ENCODE measurements around the gene CACNA1C.
A peak's percentile ranks its signal among the peaks of the same experiment; 100 is the strongest.
"Not testable (repeated sequence)": the region's sequence is repeated elsewhere in the genome, so short reads cannot be mapped to it uniquely, and the experiment has no call there.

The CACNA1C gene

DNA sequence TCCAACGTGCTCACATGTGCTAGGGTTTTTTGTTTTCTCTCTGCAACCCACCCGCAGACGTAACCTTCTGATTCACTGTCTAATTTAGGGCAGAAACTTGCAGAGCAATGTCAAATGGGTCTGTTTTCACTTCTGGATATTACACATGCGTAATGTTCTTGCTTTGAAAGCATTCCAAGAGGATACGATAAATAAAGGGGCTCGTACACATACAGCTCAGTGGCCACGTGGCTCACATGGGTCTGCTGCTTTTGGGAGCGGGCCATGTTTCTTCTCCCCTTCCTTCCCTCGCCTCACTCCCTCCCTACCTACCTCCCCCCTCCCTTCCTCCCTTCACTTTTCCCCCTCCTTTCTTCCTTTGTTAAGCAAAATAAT, 23.4 kb downstream of the CACNA1C start:
- no peak for DNase-seq (ENCODE audit: low spot score)

DNA sequence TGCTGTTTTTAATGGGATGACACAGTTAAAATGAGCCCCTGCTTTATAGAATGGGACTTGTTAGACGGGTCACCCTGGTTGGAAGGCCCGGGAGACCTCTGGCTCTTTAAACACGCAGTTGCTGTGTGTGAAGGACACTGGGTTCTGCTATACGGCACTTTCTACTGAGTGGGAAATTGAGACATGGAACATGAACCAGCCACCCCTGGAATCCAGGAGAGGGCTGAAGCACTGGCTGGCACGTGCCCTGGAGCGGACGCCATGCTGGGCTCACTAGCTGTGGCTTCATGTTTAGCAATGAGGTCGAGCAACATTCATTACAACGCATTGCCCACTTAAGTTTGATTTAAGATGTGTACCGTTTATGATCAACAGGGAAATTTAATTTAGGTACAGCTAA, 23.9 kb downstream of the CACNA1C start:
- DNase-seq (ENCODE audit: low spot score): no peak

DNA sequence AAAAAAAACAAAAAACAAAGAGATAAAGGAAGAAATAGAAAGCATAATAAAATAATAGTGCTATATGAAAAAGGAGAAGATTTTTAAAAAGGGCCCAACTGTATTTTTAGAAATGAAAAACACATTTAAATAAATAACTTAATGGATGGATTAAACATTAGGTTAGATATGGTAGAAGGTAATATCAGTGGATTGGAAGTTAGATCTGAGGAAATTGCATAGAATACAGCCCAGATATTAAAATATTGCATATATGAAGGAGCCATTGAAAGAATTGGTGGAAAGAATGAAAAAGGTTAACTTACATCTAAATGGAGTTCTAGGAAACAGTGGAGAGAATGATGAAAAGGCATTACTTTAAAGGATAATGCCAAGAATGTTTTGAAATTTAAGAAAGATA, 27.8 kb downstream of the CACNA1C start:
- no peak for DNase-seq (ENCODE audit: low spot score)

DNA sequence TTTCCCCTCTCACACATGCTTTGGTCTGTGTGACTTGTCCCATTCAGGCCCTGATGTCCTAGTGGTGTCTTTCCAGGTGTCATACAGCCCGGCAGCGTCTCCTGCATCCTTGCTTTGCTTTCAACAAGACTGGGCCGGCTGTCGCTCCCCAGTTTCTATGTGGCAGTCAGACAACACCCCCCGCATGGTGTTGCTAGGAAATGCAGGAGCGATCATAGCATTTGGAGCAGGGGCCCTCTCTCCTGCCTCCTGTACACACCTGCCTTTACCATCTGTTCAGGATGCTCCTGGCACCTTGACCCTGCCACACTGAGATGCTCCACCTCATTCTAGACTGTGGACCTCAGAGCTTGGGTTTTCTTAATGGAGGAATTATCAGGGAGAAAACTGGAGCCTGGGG, 29.5 kb downstream of the CACNA1C start:
- no peak for DNase-seq (ENCODE audit: low spot score)

DNA sequence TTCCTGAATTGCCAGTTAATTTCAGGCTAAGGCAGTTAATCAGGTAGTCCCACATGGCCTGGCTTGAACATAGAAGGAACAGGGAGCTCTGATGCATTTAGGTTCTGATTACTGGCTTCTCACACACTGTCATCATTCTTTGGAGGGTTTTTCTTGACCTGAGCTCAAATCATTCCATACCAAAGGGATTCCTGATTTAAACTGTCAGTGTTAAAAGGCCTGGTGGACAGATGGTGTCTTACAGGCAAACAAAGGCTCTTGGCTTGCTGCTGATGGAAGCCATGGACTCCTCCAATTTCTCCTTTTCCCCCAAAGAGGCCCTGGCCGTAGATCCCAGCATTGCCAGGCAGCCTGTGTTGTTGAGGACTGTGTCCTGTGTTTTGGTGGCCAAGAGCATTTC, 30.2 kb downstream of the CACNA1C start:
- DNase-seq (ENCODE audit: low spot score): no peak

DNA sequence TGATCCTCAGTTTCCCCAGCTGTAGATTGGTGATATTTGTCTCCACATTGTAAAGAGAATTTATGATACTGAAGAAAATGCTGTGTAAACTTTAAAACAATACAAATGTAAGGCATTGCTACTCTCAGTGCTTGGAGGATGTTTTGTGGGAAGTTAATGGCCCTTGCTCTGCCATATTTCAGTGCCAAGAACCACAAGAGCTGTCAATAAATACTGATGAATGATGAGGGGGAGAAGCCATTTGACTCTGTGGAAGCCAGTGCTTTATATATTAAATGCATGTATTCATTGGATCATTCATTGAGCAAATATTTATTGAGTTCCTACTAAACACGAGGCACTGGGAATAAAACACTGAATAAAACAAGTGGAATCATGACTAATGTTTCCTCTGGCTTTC, 30.8 kb downstream of the CACNA1C start:
- DNase-seq (ENCODE audit: low spot score): no peak

DNA sequence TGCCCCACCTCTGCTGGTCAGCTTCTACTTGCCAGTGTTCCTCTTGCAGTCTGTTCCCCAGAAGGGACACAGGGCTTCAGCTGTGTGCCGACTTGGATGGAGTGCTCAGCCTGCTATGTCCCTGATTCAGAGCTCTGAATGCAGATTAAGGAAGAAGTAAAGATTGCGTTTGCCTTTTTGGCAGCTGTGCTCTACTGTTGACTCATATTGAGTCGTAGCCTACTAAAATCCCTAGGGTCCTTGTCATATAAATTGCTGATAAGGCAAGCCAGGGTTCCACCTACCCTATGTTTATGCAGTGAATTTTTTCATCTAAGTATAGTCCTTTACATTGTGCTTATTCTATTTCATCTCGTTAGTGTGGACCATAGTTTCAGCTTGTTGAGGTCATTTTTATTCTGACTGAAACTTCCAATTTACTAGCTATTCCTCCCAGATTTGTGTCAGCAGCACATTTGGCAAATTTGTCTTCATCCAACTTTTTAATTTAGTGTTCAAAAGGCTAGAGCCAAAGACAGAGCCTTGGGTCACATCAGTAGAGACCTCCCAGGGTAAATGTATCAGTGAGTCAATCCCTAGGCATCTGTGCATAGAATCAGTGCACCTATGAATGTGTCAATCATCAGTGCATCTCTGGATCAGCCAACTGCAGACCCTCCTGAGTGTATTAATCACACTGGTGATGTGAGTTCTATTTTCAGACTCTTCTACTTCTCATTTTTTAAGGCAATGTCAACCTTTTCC, 31.9 kb downstream of the CACNA1C start:
- DNase-seq (ENCODE audit: low spot score): no peak

DNA sequence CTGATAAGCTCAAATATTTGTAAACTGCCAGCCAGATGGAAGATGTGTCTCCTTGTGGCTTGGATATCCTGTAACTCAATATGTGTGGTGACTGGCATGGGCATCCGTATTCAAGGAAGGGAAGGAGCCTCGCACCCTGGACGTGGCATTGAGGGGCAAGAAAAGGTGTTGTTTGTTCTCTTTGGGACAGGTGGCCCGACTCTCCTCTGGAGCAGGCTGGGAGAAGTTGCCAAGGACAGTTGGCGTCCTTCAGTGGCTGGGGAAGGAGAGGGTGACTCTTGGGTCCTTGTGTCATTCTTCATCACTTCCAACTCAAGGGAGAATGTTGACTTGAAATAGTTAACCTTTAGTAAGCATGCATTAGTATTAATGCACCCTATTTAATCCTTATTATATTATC, 39.6 kb downstream of the CACNA1C start:
- no peak for DNase-seq (ENCODE audit: low spot score)

DNA sequence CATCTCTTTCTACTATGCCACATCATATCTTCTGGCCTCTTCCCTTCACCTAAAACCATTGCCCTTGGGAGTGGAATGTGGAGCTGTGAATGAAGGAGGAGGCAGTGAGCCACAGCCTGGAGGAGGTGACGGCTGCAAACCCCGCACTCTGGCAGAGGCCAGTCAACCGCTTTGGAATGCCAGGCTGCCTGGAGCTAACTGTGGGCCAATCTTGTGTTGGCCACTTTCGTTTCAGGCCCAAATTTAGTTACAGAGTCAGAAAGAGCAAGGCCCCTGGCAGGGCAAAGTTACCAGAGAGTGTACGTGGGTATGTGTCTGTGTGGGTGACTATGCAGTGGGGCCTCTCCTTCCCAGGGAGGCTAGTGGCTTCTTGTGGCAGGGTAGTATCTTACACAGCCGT, 40.1 kb downstream of the CACNA1C start:
- no peak for DNase-seq (ENCODE audit: low spot score)

DNA sequence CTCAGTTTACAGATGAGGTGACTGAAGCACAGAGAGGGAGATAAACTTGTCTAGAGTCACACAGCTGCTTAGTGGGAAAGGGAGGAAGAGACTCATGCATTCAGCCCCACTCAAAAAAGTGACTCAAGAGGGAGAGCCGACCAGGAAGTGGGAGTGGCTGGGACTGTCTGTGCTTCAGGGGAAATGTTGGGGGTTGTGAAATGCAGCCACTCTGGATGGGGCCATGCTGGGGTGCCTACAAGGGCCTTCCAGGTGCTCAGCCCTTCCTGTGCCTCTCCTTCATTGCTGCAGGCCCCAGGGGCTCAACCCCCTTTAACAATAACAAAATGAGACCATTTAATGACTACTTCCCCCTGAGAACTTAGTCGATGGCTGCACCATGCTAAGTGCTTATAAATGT, 41.8 kb downstream of the CACNA1C start:
- DNase-seq (ENCODE audit: low spot score): peak; percentile 29

DNA sequence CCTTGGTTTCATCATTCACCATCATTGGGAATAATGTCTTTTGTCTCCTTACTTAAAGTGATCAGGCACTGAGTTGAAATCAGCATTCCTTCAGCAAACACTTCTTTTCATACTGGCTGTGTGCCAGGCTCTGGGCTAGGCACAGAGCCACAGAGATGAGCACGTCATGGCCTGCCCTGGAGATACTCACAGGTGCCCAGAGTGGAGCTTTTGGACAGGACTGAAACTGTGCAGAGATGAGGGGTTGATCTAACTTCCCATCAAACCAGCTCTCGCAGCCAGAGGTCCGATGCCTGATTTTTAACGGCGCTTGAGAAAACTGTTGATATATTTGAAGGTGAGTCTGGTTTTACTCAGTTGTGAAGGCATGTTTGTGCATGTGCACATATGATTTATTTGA, 43.1 kb downstream of the CACNA1C start:
- no peak for DNase-seq (ENCODE audit: low spot score)

DNA sequence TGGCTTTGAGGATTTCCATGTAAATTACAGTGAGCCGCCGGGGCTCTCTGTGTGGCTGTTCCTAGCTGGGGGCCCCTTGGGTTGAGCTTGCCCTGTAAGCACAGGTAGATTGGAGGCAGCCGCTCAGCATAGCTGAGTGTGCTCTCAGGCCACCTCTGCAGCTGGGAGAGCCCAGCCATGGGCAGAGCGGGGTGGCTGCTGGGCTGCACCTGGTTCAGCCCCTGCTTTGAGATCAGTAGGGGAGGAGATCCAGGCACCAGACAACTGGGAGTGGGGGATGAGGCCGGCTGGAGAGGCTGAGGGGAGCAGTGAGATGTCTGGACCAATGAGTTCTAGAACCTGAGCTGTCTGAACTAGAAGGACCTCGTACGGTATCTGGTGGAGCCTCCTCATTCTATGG, 44.8 kb downstream of the CACNA1C start:
- no peak for DNase-seq (ENCODE audit: low spot score)

DNA sequence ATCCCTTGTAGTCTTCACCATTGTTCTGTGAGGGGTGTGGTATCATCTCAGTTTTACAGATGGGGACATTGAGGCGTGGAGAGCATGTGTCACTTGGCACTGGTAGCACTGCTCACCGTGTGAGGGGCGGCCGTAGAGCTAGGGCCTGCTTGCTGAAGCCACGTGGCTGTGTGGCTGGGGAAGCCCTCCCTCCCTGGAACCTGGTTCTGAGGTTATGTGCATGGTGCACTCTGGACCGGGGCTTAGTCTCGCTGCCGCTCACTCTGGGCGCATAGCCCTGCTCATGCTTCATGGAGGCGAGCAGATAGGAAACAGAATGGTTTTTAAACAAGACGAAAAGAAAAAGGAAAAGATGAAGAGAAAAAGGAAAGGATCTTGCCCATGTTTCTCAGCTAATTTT, 46.1 kb downstream of the CACNA1C start:
- no peak for DNase-seq (ENCODE audit: low spot score)

DNA sequence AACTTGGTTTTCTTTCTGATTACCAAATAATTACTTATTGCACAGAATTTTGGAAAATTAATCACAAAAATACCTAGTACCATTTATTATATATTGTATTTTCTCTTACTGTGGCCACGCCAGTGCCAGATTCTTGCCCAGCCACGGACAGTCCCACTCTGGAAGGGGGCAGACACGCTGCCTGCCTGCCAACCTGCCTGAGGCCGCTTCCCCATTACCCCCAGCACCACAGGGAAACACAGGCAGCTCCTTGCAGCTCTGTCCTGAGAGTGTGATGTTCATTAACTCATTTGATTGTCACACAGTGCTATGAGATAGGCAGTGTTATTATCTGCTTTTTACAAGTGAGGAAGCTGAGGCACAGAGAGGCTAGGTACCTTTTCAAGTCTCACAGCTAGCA, 46.8 kb downstream of the CACNA1C start:
- DNase-seq (ENCODE audit: low spot score): no peak

DNA sequence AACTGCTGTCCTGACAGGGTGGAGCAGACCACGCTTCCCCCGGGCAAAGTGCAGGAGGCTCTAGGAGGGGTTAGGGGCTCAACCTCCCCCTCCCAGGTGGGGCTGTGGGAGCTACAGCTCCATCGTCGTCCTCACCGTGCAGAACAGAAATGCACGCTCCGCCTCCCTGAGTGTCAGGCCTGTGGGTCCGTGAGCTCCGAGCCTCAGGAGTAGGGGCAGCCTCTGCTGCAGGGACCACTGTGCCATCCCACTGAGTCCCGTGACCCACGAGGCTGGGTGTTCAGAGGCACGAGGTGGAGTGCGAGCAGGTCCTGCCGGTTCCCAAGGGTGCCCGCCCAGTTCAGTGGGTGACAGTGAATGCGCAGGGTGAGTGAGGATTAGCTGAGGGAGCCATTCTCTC, 48.6 kb downstream of the CACNA1C start:
- DNase-seq (ENCODE audit: low spot score): no peak

DNA sequence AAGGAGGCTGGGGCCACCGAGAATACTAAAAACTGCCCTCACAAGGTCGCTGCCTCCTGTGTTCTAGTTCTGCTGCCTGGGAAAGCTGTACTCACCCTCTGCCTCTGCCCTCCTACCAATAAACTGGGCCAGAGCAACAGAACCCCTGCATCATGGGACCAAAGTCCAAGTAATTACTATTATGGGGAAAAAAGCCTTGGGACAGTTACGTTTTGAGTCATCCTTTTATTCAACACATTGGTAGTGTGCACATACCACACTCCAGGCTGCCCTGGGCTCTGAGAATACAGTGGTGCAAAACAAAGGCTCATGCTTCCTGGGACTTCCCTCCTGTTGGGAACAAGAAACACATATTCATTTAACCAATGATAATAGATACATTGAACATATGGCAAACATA, 49.0 kb downstream of the CACNA1C start:
- DNase-seq (ENCODE audit: low spot score): no peak

DNA sequence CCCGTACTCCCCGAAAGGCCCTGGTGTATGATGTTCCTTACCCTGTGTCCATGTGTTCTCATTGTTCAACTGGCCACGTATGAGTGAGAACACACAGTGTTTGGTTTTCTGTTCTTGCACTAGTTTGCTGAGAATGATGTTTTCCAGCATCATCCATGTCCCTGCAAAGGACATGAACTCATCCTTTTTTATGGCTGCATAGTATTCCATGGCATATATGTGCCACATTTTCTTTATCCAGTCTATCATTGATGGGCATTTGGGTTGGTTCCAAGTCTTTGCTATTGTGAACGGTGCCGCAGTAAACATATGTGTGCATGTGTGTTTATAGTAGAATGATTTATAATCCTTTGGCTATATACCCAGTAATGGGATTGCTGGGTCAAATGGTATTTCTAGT, 49.9 kb downstream of the CACNA1C start:
- not testable (repeated sequence) for DNase-seq (ENCODE audit: low spot score)

DNA sequence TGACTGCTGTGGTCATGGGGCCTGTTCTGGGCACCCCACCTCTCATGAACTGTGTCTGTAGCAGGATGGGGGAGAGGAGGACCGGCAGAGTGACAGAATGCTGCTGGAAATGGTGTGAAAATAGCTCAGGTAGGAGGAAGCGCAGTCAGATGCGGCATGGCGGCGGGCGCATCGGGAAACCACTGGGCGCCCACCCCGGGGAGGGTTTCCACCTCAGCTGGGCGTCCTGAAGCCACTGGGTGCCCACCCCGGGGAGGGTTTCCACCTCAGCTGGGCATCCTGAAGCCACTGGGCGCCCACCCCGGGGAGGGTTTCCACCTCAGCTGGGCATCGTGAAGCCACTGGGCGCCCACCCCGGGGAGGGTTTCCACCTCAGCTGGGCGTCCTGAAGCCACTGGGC, 52.6 kb downstream of the CACNA1C start:
- DNase-seq (ENCODE audit: low spot score): not testable (repeated sequence)

DNA sequence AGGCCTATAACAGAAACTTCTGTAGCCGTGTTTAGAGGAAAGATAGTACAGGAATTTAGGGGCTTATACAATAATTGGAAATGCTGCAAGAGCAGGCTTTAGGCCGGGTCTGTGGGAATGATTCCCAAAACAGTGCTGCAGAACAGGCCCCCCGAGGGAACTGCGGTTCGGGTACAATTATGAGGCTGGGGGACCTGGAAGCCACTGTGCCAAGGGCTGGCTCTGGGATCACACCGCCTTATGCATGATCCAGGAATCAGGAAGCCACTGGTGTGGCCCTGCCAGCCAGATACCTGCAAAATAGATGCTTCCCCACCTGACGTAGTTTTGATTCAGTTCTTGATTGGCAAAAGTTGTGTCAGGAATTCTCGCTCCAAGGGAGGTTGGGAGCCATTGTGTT, 55.4 kb downstream of the CACNA1C start:
- DNase-seq (ENCODE audit: low spot score): no peak

DNA sequence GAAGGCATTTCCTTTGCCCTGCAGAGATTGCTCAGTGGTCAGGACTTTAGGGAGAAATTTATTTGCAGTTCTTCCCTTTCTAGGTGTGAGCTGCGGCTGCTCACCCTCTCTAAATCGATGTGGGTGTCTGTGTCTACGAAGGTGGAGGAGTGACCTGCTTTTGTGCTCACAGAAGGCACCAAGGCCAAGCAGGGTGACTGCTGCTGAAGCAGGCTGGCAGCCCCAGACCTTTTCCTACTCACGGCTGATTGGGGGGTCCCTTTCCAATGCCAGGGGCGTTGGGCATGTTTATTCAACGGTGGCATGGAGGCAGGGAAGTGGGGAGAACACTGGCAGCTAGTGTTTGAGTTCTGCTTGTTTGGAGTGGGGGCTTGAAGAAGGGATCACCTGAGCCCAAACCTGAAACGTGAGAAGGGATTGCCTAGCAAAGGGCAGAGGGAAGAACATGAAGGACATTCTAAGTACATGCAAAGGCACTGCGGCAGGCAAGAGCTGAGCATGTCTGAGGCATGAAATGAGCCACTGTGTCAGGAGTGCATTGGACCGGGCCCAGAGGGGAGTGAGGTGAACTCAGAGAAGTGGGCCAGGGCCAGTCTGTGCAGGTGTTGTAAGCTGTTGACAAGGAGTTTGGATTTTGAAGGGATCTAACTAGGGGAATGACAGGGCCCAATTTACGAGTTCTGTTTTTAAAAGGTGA, 56.3 kb downstream of the CACNA1C start:
- no peak for DNase-seq (ENCODE audit: low spot score)

DNA sequence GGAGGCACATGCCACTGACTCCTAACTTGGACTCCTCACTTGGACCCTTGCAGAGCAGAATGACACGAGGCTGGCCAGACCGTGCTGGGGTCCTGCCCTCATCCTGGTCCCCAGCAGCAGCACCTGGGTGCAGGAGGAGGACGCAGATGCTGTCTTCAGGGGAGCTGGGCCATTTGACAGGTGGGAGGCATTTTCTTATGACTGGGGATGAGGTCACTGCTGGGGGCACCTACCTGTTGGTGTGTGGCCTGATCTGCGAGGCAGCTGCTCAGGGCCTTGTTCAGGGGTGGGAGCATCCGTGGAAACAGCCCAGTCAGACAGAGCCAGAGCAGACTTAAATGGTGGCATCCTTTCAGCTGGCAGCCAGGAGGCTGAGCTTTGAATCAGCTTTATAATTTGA, 57.3 kb downstream of the CACNA1C start:
- DNase-seq (ENCODE audit: low spot score): no peak

DNA sequence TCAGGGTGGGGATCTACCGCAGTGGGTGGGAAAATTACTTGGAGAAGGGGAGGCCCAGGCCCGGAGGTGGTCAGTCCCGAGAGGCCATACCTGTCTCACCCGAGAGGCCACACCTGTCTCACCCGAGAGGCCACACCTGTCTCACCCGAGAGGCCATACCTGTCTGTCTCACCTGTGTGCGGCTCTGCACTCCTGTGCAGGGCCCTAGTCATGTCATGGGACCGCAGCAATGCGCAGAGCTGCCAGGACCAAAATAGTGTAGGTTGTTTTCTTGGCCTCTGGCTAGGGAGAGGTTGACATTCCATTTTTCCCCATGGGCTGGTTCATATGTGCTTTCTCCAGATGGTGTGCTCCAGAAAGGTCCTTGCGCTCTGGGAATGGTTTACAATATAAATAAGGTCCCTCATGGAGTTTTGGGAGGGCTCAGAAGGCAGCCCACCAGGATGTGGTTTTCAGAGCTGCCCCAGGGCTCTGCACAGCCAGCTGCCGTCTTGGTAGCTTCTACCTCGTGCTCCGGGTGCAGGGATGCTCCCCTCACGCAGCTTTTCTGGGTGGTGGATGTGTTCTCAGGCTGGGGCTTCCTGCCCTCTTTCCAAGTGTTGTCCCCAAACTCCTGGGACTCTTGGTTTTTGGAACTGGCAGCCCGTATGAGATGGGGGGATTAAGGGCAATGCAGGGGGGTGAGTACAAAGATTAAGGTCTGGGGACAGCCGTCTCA, 58.2 kb downstream of the CACNA1C start:
- DNase-seq (ENCODE audit: low spot score): no peak

DNA sequence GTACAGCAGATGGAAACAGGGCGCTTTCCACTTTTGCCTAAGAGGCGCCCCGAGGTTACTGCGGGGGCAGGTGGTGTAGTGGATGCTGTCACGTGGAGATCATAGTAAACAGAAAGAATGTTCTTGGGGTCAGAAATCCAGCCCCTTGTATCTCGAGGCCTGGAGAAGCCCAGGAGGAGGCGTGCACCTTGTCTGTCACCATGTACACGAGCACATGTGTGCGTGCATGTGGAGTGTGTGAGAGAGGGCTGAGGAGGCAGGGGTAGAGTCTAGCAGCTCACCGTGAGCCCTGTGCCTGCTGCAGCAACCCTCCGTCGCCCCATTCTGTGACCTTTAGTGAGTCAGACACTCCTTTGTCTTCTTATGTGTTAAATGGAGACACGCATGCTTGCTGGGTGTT, 59.0 kb downstream of the CACNA1C start:
- no peak for DNase-seq (ENCODE audit: low spot score)

Data from ecto neural progenitor cell (in vitro differentiated cells).